ENCODE data around the gene GAB2.

DNA sequence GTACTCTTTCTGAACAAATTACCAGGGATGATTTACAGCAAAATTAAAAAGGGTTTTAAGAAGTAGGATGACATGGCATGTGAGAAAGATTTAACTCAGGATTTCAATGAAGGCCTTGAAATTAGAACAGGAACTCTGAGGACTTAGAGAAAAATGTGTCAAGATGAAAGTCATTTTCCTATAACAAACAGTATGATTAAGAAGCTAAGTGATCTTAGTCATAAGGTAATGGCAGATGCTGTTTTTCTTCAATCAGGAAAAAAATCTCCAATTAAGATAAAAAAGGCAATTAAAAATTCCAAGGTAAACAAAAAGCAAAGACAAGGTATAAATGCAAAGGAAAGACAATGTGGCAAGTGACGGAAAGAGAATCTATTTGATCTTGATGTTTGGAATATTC lies 73.5 kb downstream of the GAB2 start:
- TF ChIP-seq, protein P1, sequence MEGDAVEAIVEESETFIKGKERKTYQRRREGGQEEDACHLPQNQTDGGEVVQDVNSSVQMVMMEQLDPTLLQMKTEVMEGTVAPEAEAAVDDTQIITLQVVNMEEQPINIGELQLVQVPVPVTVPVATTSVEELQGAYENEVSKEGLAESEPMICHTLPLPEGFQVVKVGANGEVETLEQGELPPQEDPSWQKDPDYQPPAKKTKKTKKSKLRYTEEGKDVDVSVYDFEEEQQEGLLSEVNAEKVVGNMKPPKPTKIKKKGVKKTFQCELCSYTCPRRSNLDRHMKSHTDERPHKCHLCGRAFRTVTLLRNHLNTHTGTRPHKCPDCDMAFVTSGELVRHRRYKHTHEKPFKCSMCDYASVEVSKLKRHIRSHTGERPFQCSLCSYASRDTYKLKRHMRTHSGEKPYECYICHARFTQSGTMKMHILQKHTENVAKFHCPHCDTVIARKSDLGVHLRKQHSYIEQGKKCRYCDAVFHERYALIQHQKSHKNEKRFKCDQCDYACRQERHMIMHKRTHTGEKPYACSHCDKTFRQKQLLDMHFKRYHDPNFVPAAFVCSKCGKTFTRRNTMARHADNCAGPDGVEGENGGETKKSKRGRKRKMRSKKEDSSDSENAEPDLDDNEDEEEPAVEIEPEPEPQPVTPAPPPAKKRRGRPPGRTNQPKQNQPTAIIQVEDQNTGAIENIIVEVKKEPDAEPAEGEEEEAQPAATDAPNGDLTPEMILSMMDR (IDR thresholded peaks at IDR 0.05), result no peak
- no peak for TF ChIP-seq POLR2A (IDR thresholded peaks at IDR 0.05)

All from thyroid gland (tissue), 4 donors.